ENCODE data around the gene CEPT1.

The CEPT1 gene

GRCh38 chr1:111193712-111194480, 53.9 kb downstream of the CEPT1 start:
- no peak for DNase-seq

- no peak for DNase-seq
Measured at GRCh38 chr1:111195002-111195684, 55.1 kb downstream of the CEPT1 start.

- no peak for DNase-seq
Measured at GRCh38 chr1:111196213-111196612, 56.2 kb downstream of the CEPT1 start.

- peak; percentile 84 for DNase-seq
Measured at GRCh38 chr1:111197598-111198284, 57.7 kb downstream of the CEPT1 start.

GRCh38 chr1:111198836-111199235, 58.8 kb downstream of the CEPT1 start:
- no peak for DNase-seq

GRCh38 chr1:111199329-111199728, 59.3 kb downstream of the CEPT1 start:
- DNase-seq: peak; percentile 46

- DNase-seq: peak; percentile 82
Measured at GRCh38 chr1:111199881-111200801, 60.1 kb downstream of the CEPT1 start, which contains the start of gene DENND2D. DENND2D (minus strand) TSS chr1:111200646; CDS start chr1:111200459, 187 bp downstream.

- DNase-seq: no peak
Measured at GRCh38 chr1:111200802-111201161, 60.8 kb downstream of the CEPT1 start.

- no peak for DNase-seq
Measured at GRCh38 chr1:111201275-111202090, 61.5 kb downstream of the CEPT1 start.

- no peak for DNase-seq
Measured at GRCh38 chr1:111202366-111202706, 62.3 kb downstream of the CEPT1 start.

- no peak for DNase-seq
Measured at GRCh38 chr1:111202707-111203623, 62.9 kb downstream of the CEPT1 start.

- peak; percentile 90 for DNase-seq
Measured at GRCh38 chr1:111203681-111204200, 63.7 kb downstream of the CEPT1 start.

GRCh38 chr1:111204201-111204982, 64.4 kb downstream of the CEPT1 start:
- DNase-seq: peak; percentile 84

- DNase-seq: no peak
Measured at GRCh38 chr1:111204983-111205713, 65.1 kb downstream of the CEPT1 start.

GRCh38 chr1:111205714-111206050, 65.7 kb downstream of the CEPT1 start:
- DNase-seq: no peak

GRCh38 chr1:111208921-111209320, 68.9 kb downstream of the CEPT1 start:
- no peak for DNase-seq

- DNase-seq: no peak
Measured at GRCh38 chr1:111209622-111210021, 69.6 kb downstream of the CEPT1 start.

- DNase-seq: no peak
Measured at GRCh38 chr1:111211921-111212320, 71.9 kb downstream of the CEPT1 start.

Data from CD4-positive, alpha-beta T cell treated with Interleukin-17A for 4 hours (primary cell).